ENCODE measurements around the gene ICE2. TPM values are rescaled to one million over a fixed set of nuclear protein-coding genes. Genes with fewer than 3 reads are reported as not detected.

The ICE2 gene
- total and polyA plus RNA-seq, 2 of the 8 experiments (the other 6 are each of a cell fraction or from before 2014, with no cell fraction given) = 40.0 to 87.3 TPM

DNA sequence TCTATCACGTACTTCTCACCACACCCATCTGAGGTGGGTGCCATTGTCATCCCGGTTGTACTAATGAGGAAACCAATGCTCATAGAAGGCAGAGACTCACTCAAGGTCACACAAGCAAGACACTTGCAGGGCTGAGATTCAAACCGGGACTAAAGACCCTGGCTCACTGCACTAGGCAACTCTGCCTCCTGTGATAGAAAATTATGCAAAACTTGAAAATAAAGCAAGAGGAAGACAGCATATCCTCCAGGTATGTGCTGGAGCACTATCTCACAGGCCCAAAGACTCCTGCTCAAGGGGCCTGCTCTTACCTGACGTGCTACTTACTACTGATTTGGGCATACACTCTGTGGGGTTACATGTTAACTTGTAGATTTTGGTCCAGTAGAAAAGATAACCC, 106.7 kb downstream of the ICE2 start (continued):
- TF ChIP-seq TBP (IDR thresholded peaks at IDR 0.05; ENCODE audit: low read depth, low read length) (no peak), FOSL1 (IDR thresholded peaks at IDR 0.05; ENCODE audit: insufficient read depth, low read depth, low read length) (no peak), TEAD4 (IDR thresholded peaks at IDR 0.05; ENCODE audit: low read depth, low read length) (no peak), EGR1 (IDR thresholded peaks at IDR 0.05; ENCODE audit: borderline replicate concordance, low read depth, low read length) (no peak), POU5F1 (IDR thresholded peaks at IDR 0.05; ENCODE audit: low read depth, low read length) (no peak)

Data from H1 (cell line).